Measurements from ENCODE around the gene PAK2. TPM values are rescaled to one million over a fixed set of nuclear protein-coding genes. Genes with fewer than 3 reads are reported as not detected.

Gene PAK2
- total RNA-seq, 1 experiment from 2014 or later, result 69.6 TPM

- no peaks in the 10 kb centered on the region for H3K4me1 ChIP-seq (ENCODE audit: control insufficient read depth in 1 of 2, insufficient read depth in 2 of 2, low read length in 2 of 2)
- CTCF ChIA-PET, result no interaction called here
- H3K9me3 ChIP-seq (ENCODE audit: control insufficient read depth in 1 of 2, insufficient read depth in 1 of 2, low read depth in 1 of 2, low read length in 2 of 2), result no peaks in the 10 kb centered on the region
- H3K36me3 ChIP-seq (ENCODE audit: control insufficient read depth in 1 of 2, insufficient read depth in 2 of 2, low read length in 2 of 2), result peaks cover 15 to 24% of the 10 kb centered on the region in 2 experiments
- DNase-seq (ENCODE audit: low read depth, low spot score) (no peak), ATAC-seq (no peak)
- H3K4me3 ChIP-seq (replicated peaks in 1 of 2; ENCODE audit: low read depth in 1 of 2, low read length in 2 of 2), result no peak overlapping the region
- no peaks in the 10 kb centered on the region for H3K27me3 ChIP-seq (ENCODE audit: insufficient read depth, low read length)
- H4K20me1 ChIP-seq (ENCODE audit: insufficient read depth), result no peaks in the 10 kb centered on the region
- POLR2A ChIA-PET, result no interaction called here
- no peak overlapping the region for H3K9ac ChIP-seq (ENCODE audit: low read length)
- intact Hi-C loops (cut with micrococcal nuclease), result loop anchor here (5.0 kb wide), 1 partner anchor 253 kb away; no protein-coding TSS in a partner anchor
- H3K4me2 ChIP-seq (ENCODE audit: low read length), result no peak overlapping the region
- no peaks in the 10 kb centered on the region for H3K9me2 ChIP-seq (ENCODE audit: insufficient read depth)
- H3K79me2 ChIP-seq (ENCODE audit: insufficient read depth, low read length), result no peaks in the 10 kb centered on the region
- RAD21 ChIA-PET (ENCODE audit: low non-redundant PET in 1 of 2, low total read pairs in 2 of 2, uncharacterized antibody in 2 of 2, unreplicated experiment in 2 of 2), result no interaction called here
- H2AFZ ChIP-seq (ENCODE audit: low read depth, low read length, poor library complexity, severe bottlenecking), result no peak overlapping the region
- no peak overlapping the region for H3K27ac ChIP-seq (ENCODE audit: low read depth, low read length)
- TF ChIP-seq JUND (IDR thresholded peaks at IDR 0.05), result no peak
- no peak for TF ChIP-seq ZNF274 (IDR thresholded peaks at IDR 0.05; ENCODE audit: low read depth, low read length)
- no peak for TF ChIP-seq POLR2AphosphoS5 (IDR thresholded peaks at IDR 0.05; ENCODE audit: low read depth, low read length)
- no peak for TF ChIP-seq YY1 (IDR thresholded peaks at IDR 0.05; ENCODE audit: extremely low read depth, insufficient replicate concordance, low read depth, low read length)
- no peak for TF ChIP-seq EZH2phosphoT487 (IDR thresholded peaks at IDR 0.05; ENCODE audit: borderline replicate concordance)
- TF ChIP-seq ZFX (IDR thresholded peaks at IDR 0.05), result no peak
- no peak for TF ChIP-seq FOSL1 (IDR thresholded peaks at IDR 0.05; ENCODE audit: low read depth)
- no TSS peak for BruUV-seq (replicated peaks)
Measured at GRCh38 chr3:196813903-196814302, 74.2 kb downstream of the PAK2 start.

- Histone ChIP-seq H3K4me3 (replicated peaks in 1 of 2; ENCODE audit: low read depth in 1 of 2, low read length in 2 of 2) (no peak overlapping the region), H3K9me2 (ENCODE audit: insufficient read depth) (no peaks in the 10 kb centered on the region), H3K4me2 (ENCODE audit: low read length) (no peak overlapping the region), H3K9ac (ENCODE audit: low read length) (no peak overlapping the region), H3K27me3 (ENCODE audit: insufficient read depth, low read length) (no peaks in the 10 kb centered on the region), H3K27ac (ENCODE audit: low read depth, low read length) (no peak overlapping the region), H4K20me1 (ENCODE audit: insufficient read depth) (no peaks in the 10 kb centered on the region), H3K9me3 (ENCODE audit: control insufficient read depth in 1 of 2, insufficient read depth in 1 of 2, low read depth in 1 of 2, low read length in 2 of 2) (no peaks in the 10 kb centered on the region), H3K36me3 (ENCODE audit: control insufficient read depth in 1 of 2, insufficient read depth in 2 of 2, low read length in 2 of 2) (peaks cover 36 to 39% of the 10 kb centered on the region in 2 experiments; a peak in 3 of 4 replicates), H3K4me1 (ENCODE audit: control insufficient read depth in 1 of 2, insufficient read depth in 2 of 2, low read length in 2 of 2) (no peaks in the 10 kb centered on the region), H3K79me2 (ENCODE audit: insufficient read depth, low read length) (no peaks in the 10 kb centered on the region), H2AFZ (ENCODE audit: low read depth, low read length, poor library complexity, severe bottlenecking) (no peak overlapping the region)
- ATAC-seq (no peak), DNase-seq (ENCODE audit: low read depth, low spot score) (no peak)
- intact Hi-C loops (cut with micrococcal nuclease), result no loop called here
- BruUV-seq (replicated peaks), result no TSS peak
- RAD21 ChIA-PET (ENCODE audit: low non-redundant PET in 1 of 2, low total read pairs in 2 of 2, uncharacterized antibody in 2 of 2, unreplicated experiment in 2 of 2), result no interaction called here
- POLR2A ChIA-PET, result no interaction called here
- CTCF ChIA-PET, result no interaction called here
- TF ChIP-seq POLR2A (IDR thresholded peaks at IDR 0.05; ENCODE audit: borderline replicate concordance, extremely low read depth, insufficient read depth, insufficient read length) (no peak), SIN3A (IDR thresholded peaks at IDR 0.05; ENCODE audit: low read depth) (no peak), SRF (IDR thresholded peaks at IDR 0.05; ENCODE audit: low read depth) (no peak), ZBTB33 (IDR thresholded peaks at IDR 0.05; ENCODE audit: extremely low read depth, insufficient replicate concordance, low read length) (no peak), CBX3 (IDR thresholded peaks at IDR 0.05; ENCODE audit: low read depth) (no peak), ZNF274 (IDR thresholded peaks at IDR 0.05; ENCODE audit: low read depth, low read length) (no peak), EZH2 (IDR thresholded peaks at IDR 0.05) (no peak), EGR1 (IDR thresholded peaks at IDR 0.05; ENCODE audit: low read depth) (no peak), MAX (IDR thresholded peaks at IDR 0.05) (no peak), CTCF (IDR thresholded peaks at IDR 0.05 in 2 of 3, conservative IDR thresholded peaks at IDR 0.05 in 1 of 3; ENCODE audit: borderline replicate concordance in 1 of 3, insufficient read depth in 1 of 3, low read depth in 2 of 3, low read length in 2 of 3) (no peak), ELF1 (IDR thresholded peaks at IDR 0.05; ENCODE audit: borderline replicate concordance, low read depth) (no peak), JUND (IDR thresholded peaks at IDR 0.05) (no peak), FOSL1 (IDR thresholded peaks at IDR 0.05; ENCODE audit: low read depth) (no peak), RAD21 (IDR thresholded peaks at IDR 0.05; ENCODE audit: low read depth) (no peak)
Measured at GRCh38 chr3:196821806-196822355, 82.2 kb downstream of the PAK2 start.

Measured in HCT116 (cell line).